Adrenal gland (tissue), 5 donors: ENCODE results near the gene SHISA6.

ENCODE experiments used
- POLR2A ChIP-seq, 2 donors: fragments of 450-650 bp; IDR thresholded peaks; one replicate each; pipeline ENCODE4 v1.6.1; 2017; ENCODE audit warnings: antibody characterized with exemption in 2 of 2, mild to moderate bottlenecking in 2 of 2, moderate library complexity in 1 of 2
- TF ChIP-seq, protein P1 (sequence below), 6 experiments: fragments of 450-650 bp in 4 of 6; fragments of 200-600 bp in 2 of 6; sonication (generic) in 1 of 6; IDR thresholded peaks; 1 replicate in 5 of 6; 2 replicates in 1 of 6; pipeline versions ENCODE4 v1.5.1 to v1.8.0; 2016 to 2021; ENCODE audit warnings: antibody characterized with exemption in 6 of 6, mild to moderate bottlenecking in 2 of 6, moderate library complexity in 1 of 6
- donor health status: DM: no; HTN: no; CAD: no.

DNA sequence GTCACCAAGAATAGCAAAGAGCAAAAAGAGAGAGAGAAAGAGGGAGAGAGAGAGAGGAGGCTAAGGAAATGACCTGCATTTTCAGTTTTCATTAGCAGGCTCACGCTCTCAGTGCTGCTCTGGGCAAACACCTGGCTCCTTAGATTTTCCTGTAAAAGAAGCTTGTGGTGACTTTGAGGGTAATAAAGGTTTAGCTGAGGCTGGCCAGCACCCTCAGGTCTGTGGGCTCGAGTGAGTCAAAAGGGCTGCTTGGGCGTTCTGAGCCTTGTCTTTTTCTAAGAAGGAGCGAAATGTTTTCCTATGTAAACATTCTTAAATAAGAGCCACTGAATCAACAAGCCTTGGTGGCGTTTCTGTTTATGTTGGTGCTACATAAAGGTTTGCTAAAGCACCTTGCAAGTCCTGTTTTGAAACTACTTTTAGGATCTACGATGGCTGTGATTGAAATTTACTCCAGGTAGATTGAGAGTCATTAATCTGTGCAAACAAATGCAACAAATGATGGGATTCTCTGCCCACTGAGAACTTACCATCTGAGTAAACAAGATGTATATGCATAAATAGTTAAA is 38.8 kb downstream of the SHISA6 start:
- TF ChIP-seq, protein P1, sequence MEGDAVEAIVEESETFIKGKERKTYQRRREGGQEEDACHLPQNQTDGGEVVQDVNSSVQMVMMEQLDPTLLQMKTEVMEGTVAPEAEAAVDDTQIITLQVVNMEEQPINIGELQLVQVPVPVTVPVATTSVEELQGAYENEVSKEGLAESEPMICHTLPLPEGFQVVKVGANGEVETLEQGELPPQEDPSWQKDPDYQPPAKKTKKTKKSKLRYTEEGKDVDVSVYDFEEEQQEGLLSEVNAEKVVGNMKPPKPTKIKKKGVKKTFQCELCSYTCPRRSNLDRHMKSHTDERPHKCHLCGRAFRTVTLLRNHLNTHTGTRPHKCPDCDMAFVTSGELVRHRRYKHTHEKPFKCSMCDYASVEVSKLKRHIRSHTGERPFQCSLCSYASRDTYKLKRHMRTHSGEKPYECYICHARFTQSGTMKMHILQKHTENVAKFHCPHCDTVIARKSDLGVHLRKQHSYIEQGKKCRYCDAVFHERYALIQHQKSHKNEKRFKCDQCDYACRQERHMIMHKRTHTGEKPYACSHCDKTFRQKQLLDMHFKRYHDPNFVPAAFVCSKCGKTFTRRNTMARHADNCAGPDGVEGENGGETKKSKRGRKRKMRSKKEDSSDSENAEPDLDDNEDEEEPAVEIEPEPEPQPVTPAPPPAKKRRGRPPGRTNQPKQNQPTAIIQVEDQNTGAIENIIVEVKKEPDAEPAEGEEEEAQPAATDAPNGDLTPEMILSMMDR (IDR thresholded peaks at IDR 0.05): no peak
- TF ChIP-seq POLR2A (IDR thresholded peaks at IDR 0.05): no peak
